ENCODE data around the gene MRPS18A.
"Not testable (repeated sequence)": the region's sequence is repeated elsewhere in the genome, so short reads cannot be mapped to it uniquely, and the experiment has no call there.

Gene MRPS18A

DNA sequence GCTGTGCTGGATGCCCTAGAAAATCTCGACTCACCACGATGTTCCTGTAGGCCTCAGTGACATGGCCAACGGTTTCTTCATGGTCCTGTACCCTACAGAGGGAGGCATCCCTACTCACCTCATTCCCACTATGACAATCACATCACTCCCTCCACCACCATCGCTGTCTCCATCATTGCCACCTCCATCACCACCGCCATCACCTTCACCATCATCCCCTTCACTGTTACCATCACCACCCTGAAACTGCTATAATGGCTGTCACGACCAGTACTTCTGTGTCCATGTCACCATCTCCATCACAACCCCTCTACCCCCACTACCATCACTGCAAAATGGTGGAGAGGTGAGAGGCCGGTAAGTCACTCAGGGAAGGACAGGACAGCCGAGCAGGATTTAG is 29.8 kb upstream of the MRPS18A start:
- no peak for DNase-seq (ENCODE audit: low read depth in 2 of 2)

DNA sequence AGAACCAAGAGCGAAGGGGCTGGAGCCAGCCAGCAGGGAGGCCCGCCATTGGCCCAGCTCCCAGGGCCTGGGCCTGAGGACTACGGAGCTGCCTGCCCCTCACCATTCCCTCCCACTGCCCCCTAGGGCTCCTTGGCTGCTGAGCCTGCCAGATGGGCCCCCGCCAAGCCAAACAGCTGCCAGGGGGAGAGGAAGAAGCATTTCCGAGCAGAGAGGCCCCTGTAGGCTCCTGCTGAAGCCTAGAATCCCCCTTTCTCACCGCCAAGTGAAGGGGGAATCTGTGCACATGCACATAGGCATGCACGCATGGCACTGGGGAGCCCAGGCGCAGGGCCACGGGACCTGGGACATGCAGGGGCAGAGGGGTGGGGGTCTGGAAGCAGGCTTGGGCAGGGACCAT is 28.5 kb upstream of the MRPS18A start:
- no peak for DNase-seq (ENCODE audit: low read depth in 2 of 2)

GRCh38 chr6:43715056-43715788 is 27.6 kb upstream of the MRPS18A start:
- DNase-seq (ENCODE audit: low read depth in 2 of 2), result no peak

- no peak for DNase-seq (ENCODE audit: low read depth in 2 of 2)
Observed at GRCh38 chr6:43714311-43715055, 26.9 kb upstream of the MRPS18A start.

- no peak for DNase-seq (ENCODE audit: low read depth in 2 of 2)
Observed at GRCh38 chr6:43713643-43714310, 26.2 kb upstream of the MRPS18A start.

- DNase-seq (ENCODE audit: low read depth in 2 of 2), result no peak
Observed at GRCh38 chr6:43712579-43712978, 25.0 kb upstream of the MRPS18A start.

DNA sequence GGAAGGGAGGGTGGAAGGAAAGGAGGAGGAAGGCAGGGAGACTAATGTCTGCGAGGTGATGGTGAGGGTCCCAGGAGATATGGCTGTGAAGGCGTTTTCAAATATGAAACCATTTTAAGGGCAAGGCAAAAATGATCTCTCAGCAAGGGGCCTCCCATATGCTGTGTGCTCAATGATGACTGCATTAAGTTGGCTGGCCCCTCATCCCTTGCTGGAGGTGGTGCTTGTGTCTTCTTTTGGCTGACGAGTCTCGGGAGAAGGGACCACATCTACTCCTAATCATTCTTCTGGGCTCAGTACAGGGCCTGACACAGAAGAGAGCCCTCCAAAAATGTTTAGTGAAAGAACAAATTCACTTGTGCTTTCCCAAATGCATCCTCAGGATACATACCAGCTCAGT is 23.0 kb upstream of the MRPS18A start:
- DNase-seq (ENCODE audit: low read depth in 2 of 2), result no peak

GRCh38 chr6:43709654-43710303 is 22.2 kb upstream of the MRPS18A start:
- DNase-seq (ENCODE audit: low read depth in 2 of 2), result no peak

GRCh38 chr6:43708860-43709653 is 21.5 kb upstream of the MRPS18A start:
- DNase-seq (ENCODE audit: low read depth in 2 of 2), result no peak

DNA sequence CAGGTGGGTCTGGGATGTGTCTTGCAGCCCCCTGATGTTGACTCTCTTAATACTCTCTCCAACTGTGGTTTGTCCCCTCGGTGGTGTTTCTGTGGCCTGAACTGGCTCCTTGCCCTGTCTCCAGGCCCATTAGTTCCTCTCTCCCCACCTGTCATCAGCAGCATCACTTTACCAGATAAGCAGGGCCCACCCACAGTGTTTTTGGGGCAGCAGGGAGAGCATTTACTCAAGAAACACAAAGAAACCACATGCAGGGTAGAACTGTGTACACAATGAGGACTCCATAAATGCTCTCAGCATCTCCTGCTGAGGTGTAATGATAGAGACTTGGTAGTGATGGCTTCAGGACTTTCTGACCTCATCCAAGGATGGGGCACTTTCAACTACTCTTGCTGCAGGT is 20.2 kb upstream of the MRPS18A start:
- DNase-seq (ENCODE audit: low read depth in 2 of 2), result no peak

DNA sequence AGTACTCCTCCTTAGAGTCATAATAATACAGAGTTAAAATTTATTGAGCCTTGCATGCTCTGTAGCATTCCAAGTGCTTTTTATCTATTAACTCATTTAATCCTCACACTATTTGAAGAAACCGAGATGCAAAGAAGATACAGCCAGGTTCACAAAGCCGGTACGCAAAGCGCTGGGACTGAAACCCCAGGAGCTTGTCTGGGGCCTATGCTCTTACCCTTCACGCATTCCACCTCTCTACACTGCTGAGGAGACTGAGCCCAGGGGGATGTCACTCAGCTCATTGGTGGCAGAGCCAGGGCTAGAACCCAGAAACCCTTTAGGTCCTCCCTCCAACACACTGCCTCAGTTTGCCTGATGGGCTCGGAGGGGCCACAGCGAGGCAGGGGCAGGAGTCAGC is 19.7 kb upstream of the MRPS18A start:
- DNase-seq (ENCODE audit: low read depth in 2 of 2), result no peak

GRCh38 chr6:43706788-43707187 is 19.2 kb upstream of the MRPS18A start:
- no peak for DNase-seq (ENCODE audit: low read depth in 2 of 2)

GRCh38 chr6:43705996-43706395 is 18.4 kb upstream of the MRPS18A start:
- no peak for DNase-seq (ENCODE audit: low read depth in 2 of 2)

- DNase-seq (ENCODE audit: low read depth in 2 of 2), result no peak
Observed at GRCh38 chr6:43703512-43704429, 16.2 kb upstream of the MRPS18A start.

- DNase-seq (ENCODE audit: low read depth in 2 of 2), result no peak
Observed at GRCh38 chr6:43702534-43703440, 15.2 kb upstream of the MRPS18A start.

DNA sequence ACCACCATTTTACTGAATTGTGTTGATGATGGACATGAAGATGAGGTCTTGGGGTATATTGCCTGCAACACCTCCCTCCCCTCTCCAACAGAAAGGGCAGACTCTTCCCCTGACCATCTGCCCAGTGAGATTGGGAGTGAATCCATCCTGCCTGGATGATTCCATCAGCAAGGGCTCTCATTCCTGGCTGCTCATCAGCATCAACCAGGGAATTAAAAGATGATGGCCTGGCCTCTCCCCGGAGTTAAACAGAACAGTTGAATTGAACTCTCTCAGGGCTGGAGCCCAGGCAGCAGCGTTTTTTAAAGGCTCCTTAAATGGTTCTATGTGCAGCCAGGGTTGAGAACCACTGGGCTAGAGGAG is 14.6 kb upstream of the MRPS18A start:
- DNase-seq (ENCODE audit: low read depth in 2 of 2), result no peak

DNA sequence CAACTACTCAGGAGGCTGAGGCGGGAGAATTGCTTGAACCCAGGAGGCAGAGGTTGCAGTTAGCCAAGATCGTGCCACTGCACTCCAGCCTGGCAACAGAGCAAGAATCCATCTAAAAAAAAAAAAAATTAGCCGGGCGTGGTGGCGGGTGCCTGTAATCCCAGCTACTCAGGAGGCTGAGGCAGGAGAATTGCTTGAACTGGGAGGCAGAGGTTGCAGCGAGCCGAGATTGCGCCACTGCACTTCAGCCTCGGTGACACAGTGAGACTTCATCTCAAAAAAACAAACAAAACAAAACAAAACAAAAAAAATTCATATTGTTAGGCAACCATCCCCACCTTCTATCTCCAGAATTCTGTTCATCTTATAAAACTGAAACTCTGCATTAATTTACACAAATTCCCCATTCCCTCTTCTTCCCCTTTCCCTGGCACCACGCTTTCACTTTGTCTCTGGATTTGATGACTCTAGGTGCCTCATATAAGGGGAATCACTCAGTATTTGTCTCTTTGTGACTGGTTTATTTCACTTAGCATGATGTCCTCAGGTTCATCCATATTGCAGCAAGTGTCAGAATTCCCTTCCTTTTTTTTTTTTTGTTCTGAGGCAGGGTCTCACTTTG is 13.5 kb upstream of the MRPS18A start:
- not testable (repeated sequence) for DNase-seq (ENCODE audit: low read depth in 2 of 2)

GRCh38 chr6:43699564-43700186 is 12.1 kb upstream of the MRPS18A start:
- no peak for DNase-seq (ENCODE audit: low read depth in 2 of 2)

Data from stimulated activated CD4-positive, alpha-beta T cell treated with anti-CD3 and anti-CD28 coated beads, Interleukin-15, amount 100 ng/mL, for 48 hours (primary cell).